Renal cortical epithelial cell (primary cell): ENCODE data around the gene ZFPM1. TPM values are rescaled to one million over a fixed set of nuclear protein-coding genes. Genes with fewer than 3 reads are reported as not detected.
A peak's percentile ranks its signal among the peaks of the same experiment; 100 is the strongest.

Experiments
- DNase-seq: peaks from one replicate; pipeline ENCODE4 v3.0.0-alpha.2; 2011; ENCODE audit warnings: low read depth
- total RNA-seq: library from RNA; depleted of rRNA; stranded (reverse); fragments of >200 nt; gene quantifications from 2 replicates; pipeline ENCODE4 v1.2.3, GENCODE V29; 2014

Gene ZFPM1
- total RNA-seq, 1 donor from 2014 or later: 2.8 TPM

- DNase-seq: no peak
These were observed 44.7 kb downstream of the ZFPM1 start for GRCh38 chr16:88497561-88498462.

- no peak for DNase-seq
These were observed 45.6 kb downstream of the ZFPM1 start for GRCh38 chr16:88498576-88499208.

GRCh38 chr16:88499292-88499691, 46.2 kb downstream of the ZFPM1 start:
- DNase-seq: no peak

- no peak for DNase-seq
These were observed 46.8 kb downstream of the ZFPM1 start for GRCh38 chr16:88499836-88500251.

GRCh38 chr16:88500255-88500661, 47.2 kb downstream of the ZFPM1 start:
- no peak for DNase-seq

- no peak for DNase-seq
These were observed 49.3 kb downstream of the ZFPM1 start for GRCh38 chr16:88502371-88502770.

- DNase-seq: no peak
These were observed 49.7 kb downstream of the ZFPM1 start for GRCh38 chr16:88502776-88503280.

- DNase-seq: no peak
These were observed 50.3 kb downstream of the ZFPM1 start for GRCh38 chr16:88503374-88503770.

GRCh38 chr16:88503771-88504488, 50.9 kb downstream of the ZFPM1 start:
- DNase-seq: no peak

GRCh38 chr16:88504489-88505404, 51.7 kb downstream of the ZFPM1 start:
- DNase-seq: no peak

- peak; percentile 9 for DNase-seq
These were observed 52.5 kb downstream of the ZFPM1 start for GRCh38 chr16:88505405-88506082.

GRCh38 chr16:88506723-88507122, 53.6 kb downstream of the ZFPM1 start:
- DNase-seq: no peak

GRCh38 chr16:88507231-88507743, 54.2 kb downstream of the ZFPM1 start:
- DNase-seq: no peak

- no peak for DNase-seq
These were observed 55.3 kb downstream of the ZFPM1 start for GRCh38 chr16:88508376-88508867.

- no peak for DNase-seq
These were observed 56.0 kb downstream of the ZFPM1 start for GRCh38 chr16:88508868-88509748.

- no peak for DNase-seq
These were observed 56.6 kb downstream of the ZFPM1 start for GRCh38 chr16:88509749-88510069.

- DNase-seq: peak; percentile 65
These were observed 57.3 kb downstream of the ZFPM1 start for GRCh38 chr16:88510091-88510994.

- DNase-seq: no peak
These were observed 58.0 kb downstream of the ZFPM1 start for GRCh38 chr16:88511060-88511459.
